Measurements from ENCODE around the gene UQCRC1.

Gene UQCRC1

GRCh38 chr3:48633743-48634142, 24.3 kb upstream of the UQCRC1 start:
- DNase-seq (ENCODE audit: low read depth, low spot score) = no peak

GRCh38 chr3:48633256-48633655, 23.8 kb upstream of the UQCRC1 start:
- no peak for DNase-seq (ENCODE audit: low read depth, low spot score)

GRCh38 chr3:48631516-48632448, 22.3 kb upstream of the UQCRC1 start:
- DNase-seq (ENCODE audit: low read depth, low spot score) = no peak

- DNase-seq (ENCODE audit: low read depth, low spot score) = no peak
Observed at GRCh38 chr3:48630833-48631232, 21.4 kb upstream of the UQCRC1 start.

- no peak for DNase-seq (ENCODE audit: low read depth, low spot score)
Observed at GRCh38 chr3:48630407-48630806, 21.0 kb upstream of the UQCRC1 start.

GRCh38 chr3:48629894-48630293, 20.4 kb upstream of the UQCRC1 start:
- no peak for DNase-seq (ENCODE audit: low read depth, low spot score)

- no peak for DNase-seq (ENCODE audit: low read depth, low spot score)
Observed at GRCh38 chr3:48628277-48629017, 19.0 kb upstream of the UQCRC1 start.

GRCh38 chr3:48625600-48625999, 16.2 kb upstream of the UQCRC1 start:
- DNase-seq (ENCODE audit: low read depth, low spot score) = no peak

- no peak for DNase-seq (ENCODE audit: low read depth, low spot score)
Observed at GRCh38 chr3:48624767-48625166, 15.3 kb upstream of the UQCRC1 start.

- DNase-seq (ENCODE audit: low read depth, low spot score) = no peak
Observed at GRCh38 chr3:48623851-48624547, 14.6 kb upstream of the UQCRC1 start.

GRCh38 chr3:48621461-48621869, 12.0 kb upstream of the UQCRC1 start, which contains the start of gene TMEM89:
Gene TMEM89, minus strand, starts transcription at chr3:48621769. Its CDS starts 13 bp downstream, at chr3:48621756.
- DNase-seq (ENCODE audit: low read depth, low spot score) = no peak

GRCh38 chr3:48619541-48620524, 10.4 kb upstream of the UQCRC1 start:
- no peak for DNase-seq (ENCODE audit: low read depth, low spot score)

- DNase-seq (ENCODE audit: low read depth, low spot score) = no peak
Observed at GRCh38 chr3:48617559-48617958, 8.1 kb upstream of the UQCRC1 start.

- no peak for DNase-seq (ENCODE audit: low read depth, low spot score)
Observed at GRCh38 chr3:48614044-48614443, 4.6 kb upstream of the UQCRC1 start.

- no peak for DNase-seq (ENCODE audit: low read depth, low spot score)
Observed at GRCh38 chr3:48612309-48612708, 2.9 kb upstream of the UQCRC1 start.

- no peak for DNase-seq (ENCODE audit: low read depth, low spot score)
Observed at GRCh38 chr3:48607519-48607918, 1.9 kb downstream of the UQCRC1 start.

- DNase-seq (ENCODE audit: low read depth, low spot score) = no peak
Observed at GRCh38 chr3:48601622-48601994, 7.8 kb downstream of the UQCRC1 start.

GRCh38 chr3:48600711-48601621, 8.5 kb downstream of the UQCRC1 start:
- no peak for DNase-seq (ENCODE audit: low read depth, low spot score)

GRCh38 chr3:48599509-48600285, 9.7 kb downstream of the UQCRC1 start:
- no peak for DNase-seq (ENCODE audit: low read depth, low spot score)

Measured in smooth muscle cell of the brain vasculature (primary cell).